ENCODE results near the gene UBE2D4. TPM values are rescaled to one million over a fixed set of nuclear protein-coding genes. Genes with fewer than 3 reads are reported as not detected.

The UBE2D4 gene
- 8.5 TPM for polyA plus RNA-seq (2013, experiment 1 of 2)
- polyA plus RNA-seq (2013, experiment 2 of 2): 8.8 TPM

DNA sequence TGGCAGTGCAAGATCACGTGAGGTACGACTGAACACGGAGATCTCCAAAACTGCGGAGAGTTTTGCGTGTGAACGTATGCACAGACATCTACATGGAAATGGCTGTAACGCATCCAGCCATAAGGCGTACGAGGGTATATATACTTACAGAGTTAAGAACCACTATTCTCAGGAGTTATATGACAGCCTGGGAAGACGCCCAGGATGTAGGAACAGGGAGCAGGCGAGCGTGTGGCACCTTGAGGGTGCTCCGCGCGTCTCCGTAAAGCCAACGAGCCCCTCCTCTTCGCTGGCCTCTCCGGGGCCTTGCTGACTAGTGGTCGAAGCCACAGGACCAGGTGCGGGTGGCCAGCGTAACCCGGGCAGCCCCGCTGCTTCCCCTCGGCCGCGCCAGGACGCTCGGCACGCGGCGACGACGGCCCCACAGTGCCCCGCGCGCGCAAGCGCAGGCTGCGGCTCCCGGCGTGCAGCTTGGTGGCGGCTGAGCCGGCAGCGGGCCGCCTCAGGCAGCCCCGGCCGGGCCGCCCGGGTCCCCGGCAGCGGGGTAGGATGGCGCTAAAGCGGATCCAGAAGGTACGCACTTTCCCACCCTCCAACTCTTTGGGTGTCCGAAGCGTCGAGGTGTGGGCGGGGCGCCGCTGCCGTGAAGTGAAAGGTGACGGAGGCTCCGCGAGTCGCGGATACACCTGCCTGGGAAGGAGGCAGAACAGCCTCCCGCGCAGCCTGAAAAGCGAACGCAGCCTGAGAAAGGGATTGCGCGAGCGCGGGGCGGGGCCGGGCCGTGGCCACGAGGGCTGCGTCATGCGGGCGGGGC is at the start of gene UBE2D4:
TSS of gene UBE2D4 (plus strand) at position 453 of the 814 bp plus-strand sequence. CDS start at position 550, 97 bp downstream.
- Histone ChIP-seq H2BK120ac (ENCODE audit: low read depth, low read length) (peak within 1 kb of the TSS; percentile 16), H3K27ac (replicated peaks; ENCODE audit: low read length) (peak within 1 kb of the TSS; percentile 68), H3K23ac (ENCODE audit: low read depth, low read length, poor library complexity) (peak within 1 kb of the TSS; percentile 87), H3K79me1 (ENCODE audit: low read depth, low read length) (no peaks in the 10 kb centered on the region), H3K4me1 (ENCODE audit: control insufficient read depth in 2 of 2, insufficient read depth in 1 of 2, low read depth in 1 of 2, low read length in 2 of 2) (peaks cover 6% of the 10 kb centered on the region in 2 donors), H3K4ac (ENCODE audit: low read length) (peak within 1 kb of the TSS; percentile 38), H3K36me3 (replicated peaks in 1 of 2; ENCODE audit: control insufficient read depth in 2 of 2, insufficient read depth in 2 of 2, low read length in 2 of 2) (no peaks in the 10 kb centered on the region), H4K91ac (ENCODE audit: low read depth, low read length, poor library complexity) (no peak within 1 kb of the TSS), H2AK5ac (ENCODE audit: low read depth, low read length) (no peak within 1 kb of the TSS), H3K27me3 (ENCODE audit: control insufficient read depth in 3 of 3, insufficient read depth in 3 of 3, low read depth in 1 of 3, low read length in 3 of 3) (no peaks in the 10 kb centered on the region), H3K4me2 (ENCODE audit: insufficient read depth, low read length, poor library complexity, severe bottlenecking) (peak within 1 kb of the TSS; percentile 92), H2BK15ac (ENCODE audit: low read length) (peak within 1 kb of the TSS; percentile 62), H3K18ac (ENCODE audit: low read length) (peak within 1 kb of the TSS; percentile 98), H3K4me3 (ENCODE audit: low read length in 2 of 2) (peak within 1 kb of the TSS; percentile 58 to 83), H3K14ac (ENCODE audit: low read length) (no peak within 1 kb of the TSS), H2AFZ (ENCODE audit: low read length) (peak within 1 kb of the TSS; percentile 94), H3K9ac (ENCODE audit: low read depth, low read length, poor library complexity) (peak within 1 kb of the TSS; percentile 91), H4K8ac (ENCODE audit: low read depth, low read length) (no peak within 1 kb of the TSS), H2BK5ac (ENCODE audit: low read length) (peak within 1 kb of the TSS; percentile 49), H2BK12ac (ENCODE audit: low read length) (no peak within 1 kb of the TSS), H3K9me3 (replicated peaks in 1 of 2; ENCODE audit: control insufficient read depth in 2 of 2, insufficient read depth in 1 of 2, low read depth in 1 of 2, low read length in 2 of 2) (peaks cover 0 to 6% of the 10 kb centered on the region in 2 donors)
- WGBS, 2 donors (ENCODE audit: extremely low coverage in 2 of 2, insufficient read length in 2 of 2, insufficient replicate concordance in 1 of 2): no CpG with 5 or more reads among the region's 82 CpGs
- DNase-seq (ENCODE audit: low spot score): peak; percentile 52

DNA sequence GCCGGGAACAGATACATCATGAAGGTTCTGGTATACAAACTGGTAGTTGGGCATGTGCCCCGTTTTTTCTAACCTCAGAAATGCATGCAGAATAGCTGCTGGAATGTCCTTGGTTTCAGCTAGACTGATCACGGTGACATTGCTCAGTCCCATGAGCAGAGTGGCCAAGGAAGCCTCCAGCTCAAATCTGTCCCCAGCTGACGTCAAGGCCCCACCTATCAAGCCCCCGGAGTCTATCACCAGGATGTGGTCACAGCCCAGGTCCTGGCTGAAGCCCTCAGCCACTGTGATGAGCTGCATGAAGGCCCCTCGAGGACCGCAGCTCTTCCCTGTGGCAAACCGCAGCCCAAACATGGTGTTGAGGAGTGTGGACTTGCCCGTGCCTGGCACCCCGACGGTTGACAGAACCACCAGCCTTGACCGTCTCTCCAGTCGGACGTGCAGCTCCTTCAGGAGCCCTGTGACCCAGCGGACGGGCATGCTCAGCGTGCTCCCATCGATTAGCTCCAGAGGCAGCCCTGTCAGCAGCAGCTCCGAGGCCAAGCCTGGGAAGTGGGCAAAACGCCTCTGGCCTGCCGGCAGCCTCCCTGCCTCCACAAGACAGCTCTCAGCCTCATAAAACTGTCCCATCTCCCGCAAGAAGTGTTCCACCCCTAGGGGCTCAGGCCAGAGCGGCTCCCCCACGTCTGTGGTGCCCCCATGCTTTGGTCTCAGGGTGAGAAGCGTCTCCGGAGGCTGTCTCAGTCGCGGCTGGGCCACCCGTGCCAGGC is 49.1 kb upstream of the UBE2D4 start:
- no CpG with 5 or more reads among the region's 29 CpGs for WGBS, 2 donors (ENCODE audit: extremely low coverage in 2 of 2, insufficient read length in 2 of 2, insufficient replicate concordance in 1 of 2)
- Histone ChIP-seq H2BK5ac (ENCODE audit: low read length) (no peak overlapping the region), H2AFZ (ENCODE audit: low read length) (no peak overlapping the region), H3K36me3 (replicated peaks in 1 of 2; ENCODE audit: control insufficient read depth in 2 of 2, insufficient read depth in 2 of 2, low read length in 2 of 2) (peaks cover 15 to 66% of the 10 kb centered on the region in 2 donors), H3K14ac (ENCODE audit: low read length) (no peak overlapping the region), H2AK5ac (ENCODE audit: low read depth, low read length) (no peak overlapping the region), H3K27ac (replicated peaks; ENCODE audit: low read length) (no peak overlapping the region), H3K4me3 (ENCODE audit: low read length in 2 of 2) (no peak overlapping the region), H3K79me1 (ENCODE audit: low read depth, low read length) (no peaks in the 10 kb centered on the region), H3K27me3 (ENCODE audit: control insufficient read depth in 3 of 3, insufficient read depth in 3 of 3, low read depth in 1 of 3, low read length in 3 of 3) (no peaks in the 10 kb centered on the region), H3K18ac (ENCODE audit: low read length) (no peak overlapping the region), H3K9ac (ENCODE audit: low read depth, low read length, poor library complexity) (peak overlapping the region; percentile 30), H2BK120ac (ENCODE audit: low read depth, low read length) (no peak overlapping the region), H2BK15ac (ENCODE audit: low read length) (no peak overlapping the region), H3K4me1 (ENCODE audit: control insufficient read depth in 2 of 2, insufficient read depth in 1 of 2, low read depth in 1 of 2, low read length in 2 of 2) (no peaks in the 10 kb centered on the region), H4K91ac (ENCODE audit: low read depth, low read length, poor library complexity) (no peak overlapping the region), H2BK12ac (ENCODE audit: low read length) (no peak overlapping the region), H3K9me3 (replicated peaks in 1 of 2; ENCODE audit: control insufficient read depth in 2 of 2, insufficient read depth in 1 of 2, low read depth in 1 of 2, low read length in 2 of 2) (peaks cover 0 to 2% of the 10 kb centered on the region in 2 donors), H3K4ac (ENCODE audit: low read length) (no peak overlapping the region), H3K4me2 (ENCODE audit: insufficient read depth, low read length, poor library complexity, severe bottlenecking) (no peak overlapping the region), H3K23ac (ENCODE audit: low read depth, low read length, poor library complexity) (no peak overlapping the region), H4K8ac (ENCODE audit: low read depth, low read length) (no peak overlapping the region)
- DNase-seq (ENCODE audit: low spot score): no peak

DNA sequence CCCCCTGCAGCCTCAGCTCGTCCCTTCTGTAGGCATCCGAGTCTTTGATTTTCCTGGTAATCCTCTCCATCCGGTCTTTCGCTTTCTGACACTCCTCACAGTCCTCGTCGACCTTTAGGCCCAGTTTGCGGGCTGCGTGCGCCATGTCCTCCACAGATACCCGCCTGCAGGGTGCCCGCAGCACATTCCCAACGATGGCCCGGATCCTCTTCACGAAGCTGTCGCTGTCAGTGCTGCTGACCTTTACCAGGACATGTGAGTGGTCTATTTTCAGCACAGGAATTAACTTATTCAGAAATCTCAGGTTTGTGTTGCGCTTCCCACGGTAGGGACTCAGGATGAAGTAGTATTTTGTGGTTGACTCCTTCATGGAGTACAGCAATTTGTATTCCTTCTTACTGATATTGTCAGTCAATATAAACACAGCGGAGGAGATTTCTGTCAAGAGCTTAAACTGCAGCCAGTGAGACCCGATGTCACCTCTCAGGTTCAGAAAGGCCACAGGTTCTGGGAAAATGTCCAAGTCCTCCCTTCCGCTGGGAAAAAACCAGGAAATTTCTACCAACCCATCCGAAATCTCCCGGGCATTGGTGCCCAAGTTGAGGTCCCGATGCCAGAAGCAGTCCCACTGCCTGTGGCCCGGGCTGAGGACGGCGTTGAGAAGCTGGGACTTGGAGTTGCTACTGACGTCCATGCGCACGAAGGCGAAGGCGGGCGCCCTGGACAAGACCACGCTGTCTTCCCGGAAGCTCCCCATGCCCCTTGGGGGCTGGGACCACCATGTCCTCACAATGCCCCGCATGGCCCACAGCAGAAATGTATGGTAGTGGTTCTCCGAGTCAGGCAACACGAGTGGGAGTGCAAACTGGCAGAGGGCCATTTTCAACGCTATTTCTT is 48.0 kb upstream of the UBE2D4 start:
- no peak overlapping the region for H2AK5ac ChIP-seq (ENCODE audit: low read depth, low read length)
- no peak overlapping the region for H4K91ac ChIP-seq (ENCODE audit: low read depth, low read length, poor library complexity)
- no peak overlapping the region for H3K14ac ChIP-seq (ENCODE audit: low read length)
- H3K23ac ChIP-seq (ENCODE audit: low read depth, low read length, poor library complexity): no peak overlapping the region
- DNase-seq (ENCODE audit: low spot score): no peak
- no peaks in the 10 kb centered on the region for H3K79me1 ChIP-seq (ENCODE audit: low read depth, low read length)
- no peak overlapping the region for H4K8ac ChIP-seq (ENCODE audit: low read depth, low read length)
- H3K4me1 ChIP-seq (ENCODE audit: control insufficient read depth in 2 of 2, insufficient read depth in 1 of 2, low read depth in 1 of 2, low read length in 2 of 2): no peaks in the 10 kb centered on the region
- H3K4me3 ChIP-seq (ENCODE audit: low read length in 2 of 2): no peak overlapping the region
- H2AFZ ChIP-seq (ENCODE audit: low read length): no peak overlapping the region
- H3K36me3 ChIP-seq (replicated peaks in 1 of 2; ENCODE audit: control insufficient read depth in 2 of 2, insufficient read depth in 2 of 2, low read length in 2 of 2): peaks cover 15 to 74% of the 10 kb centered on the region in 2 donors
- H3K9ac ChIP-seq (ENCODE audit: low read depth, low read length, poor library complexity): no peak overlapping the region
- no CpG with 5 or more reads among the region's 38 CpGs for WGBS, 2 donors (ENCODE audit: extremely low coverage in 2 of 2, insufficient read length in 2 of 2, insufficient replicate concordance in 1 of 2)
- H2BK15ac ChIP-seq (ENCODE audit: low read length): no peak overlapping the region
- no peak overlapping the region for H2BK12ac ChIP-seq (ENCODE audit: low read length)
- no peak overlapping the region for H2BK120ac ChIP-seq (ENCODE audit: low read depth, low read length)
- no peak overlapping the region for H3K18ac ChIP-seq (ENCODE audit: low read length)
- H3K27me3 ChIP-seq (ENCODE audit: control insufficient read depth in 3 of 3, insufficient read depth in 3 of 3, low read depth in 1 of 3, low read length in 3 of 3): no peaks in the 10 kb centered on the region
- H3K4ac ChIP-seq (ENCODE audit: low read length): no peak overlapping the region
- H2BK5ac ChIP-seq (ENCODE audit: low read length): no peak overlapping the region
- H3K9me3 ChIP-seq (replicated peaks in 1 of 2; ENCODE audit: control insufficient read depth in 2 of 2, insufficient read depth in 1 of 2, low read depth in 1 of 2, low read length in 2 of 2): peaks cover 0 to 2% of the 10 kb centered on the region in 2 donors
- H3K27ac ChIP-seq (replicated peaks; ENCODE audit: low read length): no peak overlapping the region
- H3K4me2 ChIP-seq (ENCODE audit: insufficient read depth, low read length, poor library complexity, severe bottlenecking): no peak overlapping the region

All from neuronal stem cell (in vitro differentiated cells).